IMR-90 (cell line): Measurements from ENCODE around the gene NARS2. TPM values are rescaled to one million over a fixed set of nuclear protein-coding genes. Genes with fewer than 3 reads are reported as not detected.

Source experiments
- ATAC-seq: fragments of 200-7000 bp; cut with Tn5 transposase; 2 replicates; pipeline ENCODE4 v1.9.1; 2020; ENCODE audit warnings: low read depth, mild to moderate bottlenecking, moderate library complexity
- BruUV-seq: library from RNA; stranded (reverse); fragments of 400-500 nt; replicated peaks from 2 replicates; lab custom pipeline; 2021; lab: Mats Ljungman, UMichigan
- CTCF ChIA-PET: fragments of 300-600 bp; formaldehyde crosslinking; extraction: SDS; loops from one replicate; lab custom pipeline; 2021; ENCODE audit warnings: antibody characterized with exemption; lab: Yijun Ruan, JAX
- POLR2A ChIA-PET: fragments of 300-600 bp; sonication (Branson Sonifier 250); formaldehyde crosslinking; loops from one replicate; lab custom pipeline; 2022; ENCODE audit warnings: antibody characterized with exemption; ENCODE audit not compliant: unreplicated experiment; lab: Charles Lee
- DNase-seq: peaks from one replicate; pipeline ENCODE4 v3.0.0; 2013
- H2AFZ ChIP-seq: replicated peaks from 2 replicates; pipeline ENCODE3; 2013; ENCODE audit warnings: low read length, mild to moderate bottlenecking; ENCODE audit not compliant: poor library complexity
- H2AK5ac ChIP-seq: 2 replicates; pipeline ENCODE4 v1.6.1; 2013; ENCODE audit warnings: low read depth, low read length, inconsistent platforms
- H2AK9ac ChIP-seq: replicated peaks from 2 replicates; pipeline ENCODE3; 2013; ENCODE audit warnings: mild to moderate bottlenecking, low read depth, low read length, moderate library complexity; ENCODE audit not compliant: poor library complexity
- H2BK120ac ChIP-seq: 2 replicates; pipeline ENCODE4 v1.6.1; 2013; ENCODE audit warnings: low read depth, low read length, inconsistent platforms
- H2BK15ac ChIP-seq: 3 replicates; pipeline ENCODE4 v1.6.1; 2013; ENCODE audit warnings: low read depth, low read length, inconsistent platforms
- H2BK20ac ChIP-seq: 2 replicates; pipeline ENCODE4 v1.6.1; 2013; ENCODE audit warnings: low read depth, mild to moderate bottlenecking, inconsistent platforms, low read length, moderate library complexity
- H2BK5ac ChIP-seq: 2 replicates; pipeline ENCODE4 v1.6.1; 2013; ENCODE audit warnings: mild to moderate bottlenecking, low read depth, low read length, inconsistent platforms; ENCODE audit not compliant: poor library complexity, severe bottlenecking
- H3K14ac ChIP-seq: replicated peaks from 2 replicates; pipeline ENCODE4 v1.6.1; 2013; ENCODE audit warnings: low read depth, low read length, inconsistent platforms
- H3K18ac ChIP-seq: 2 replicates; pipeline ENCODE4 v1.6.1; 2013; ENCODE audit warnings: low read depth, low read length, control low read depth
- H3K23ac ChIP-seq: 2 replicates; pipeline ENCODE4 v1.6.1; 2013; ENCODE audit warnings: low read depth, low read length, inconsistent platforms
- H3K27ac ChIP-seq: 2 replicates; pipeline ENCODE4 v1.5.1; 2013; ENCODE audit warnings: mild to moderate bottlenecking, control low read depth, low read length; ENCODE audit not compliant: insufficient read depth
- H3K27me3 ChIP-seq: 2 replicates; pipeline ENCODE4 v1.6.1; 2013; ENCODE audit warnings: low read length; ENCODE audit not compliant: control insufficient read depth, insufficient read depth
- H3K36me3 ChIP-seq: 2 replicates; pipeline ENCODE4 v1.6.1; 2013; ENCODE audit warnings: low read length, mixed read lengths; ENCODE audit not compliant: control insufficient read depth, insufficient read depth
- H3K4ac ChIP-seq: 2 replicates; pipeline ENCODE4 v1.6.1; 2013; ENCODE audit warnings: low read depth, low read length, inconsistent platforms
- H3K4me1 ChIP-seq: 2 replicates; pipeline ENCODE4 v1.6.1; 2013; ENCODE audit warnings: low read length, mixed read lengths; ENCODE audit not compliant: control insufficient read depth, insufficient read depth
- H3K4me2 ChIP-seq: 2 replicates; pipeline ENCODE4 v1.6.1; 2013; ENCODE audit warnings: low read depth, mild to moderate bottlenecking, control low read depth, low read length, moderate library complexity
- H3K4me3 ChIP-seq: 2 replicates; pipeline ENCODE4 v1.5.1; 2013; ENCODE audit warnings: low read depth, mild to moderate bottlenecking, control low read depth, low read length, moderate library complexity; ENCODE audit not compliant: insufficient read depth
- H3K56ac ChIP-seq: 2 replicates; pipeline ENCODE4 v1.6.1; 2013; ENCODE audit warnings: low read length, inconsistent platforms; ENCODE audit not compliant: insufficient read depth; ENCODE audit errors: extremely low read depth
- H3K79me1 ChIP-seq, 2 experiments: 2 replicates each; pipeline ENCODE4 v1.6.1; 2013; ENCODE audit warnings: low read length in 2 of 2, inconsistent platforms in 1 of 2, low read depth in 1 of 2
- H3K9ac ChIP-seq: 2 replicates; pipeline ENCODE4 v1.6.1; 2013; ENCODE audit warnings: low read depth, low read length, control low read depth
- H3K9me1 ChIP-seq: 2 replicates; pipeline ENCODE4 v1.6.1; 2013; ENCODE audit warnings: low read length, inconsistent platforms; ENCODE audit not compliant: insufficient read depth
- H3K9me3 ChIP-seq: 2 replicates; pipeline ENCODE4 v1.6.1; 2013; ENCODE audit warnings: low read length; ENCODE audit not compliant: control insufficient read depth, insufficient read depth
- H4K20me1 ChIP-seq: 2 replicates; pipeline ENCODE4 v1.6.1; 2013; ENCODE audit warnings: low read length, inconsistent platforms; ENCODE audit not compliant: insufficient read depth
- H4K5ac ChIP-seq: 2 replicates; pipeline ENCODE4 v1.6.1; 2013; ENCODE audit warnings: mild to moderate bottlenecking, low read depth, low read length, control low read depth
- H4K8ac ChIP-seq, 2 experiments: 2 replicates each; pipeline ENCODE4 v1.6.1; 2013; ENCODE audit warnings: low read depth in 2 of 2, low read length in 2 of 2, control low read depth in 1 of 2, inconsistent platforms in 1 of 2
- H4K91ac ChIP-seq: 2 replicates; pipeline ENCODE4 v1.6.1; 2013; ENCODE audit warnings: low read depth, low read length, inconsistent platforms; ENCODE audit not compliant: insufficient read depth
- FOS ChIP-seq: fragments of 150-350 bp; IDR thresholded peaks from 2 replicates; pipeline ENCODE4 v1.6.1; 2016; ENCODE audit warnings: low read depth, low read length
- MAFK ChIP-seq: IDR thresholded peaks from 2 replicates; pipeline ENCODE4 v1.6.1; 2012; ENCODE audit warnings: low read depth, low read length, improper control_type of control experiment
- NFE2L2 ChIP-seq: fragments of 150-350 bp; IDR thresholded peaks from 2 replicates; pipeline ENCODE4 v1.6.1; 2016; ENCODE audit warnings: low read depth, mild to moderate bottlenecking, low read length
- RAD21 ChIP-seq: IDR thresholded peaks from 2 replicates; pipeline ENCODE4 v1.6.1; 2012; ENCODE audit warnings: low read length, improper control_type of control experiment
- RFX5 ChIP-seq: IDR thresholded peaks from 2 replicates; pipeline ENCODE4 v1.8.0; 2012; ENCODE audit warnings: low read depth, mild to moderate bottlenecking, low read length, moderate library complexity
- WGBS, 2 experiments: methylation state at CpG; one replicate each; pipeline versions ENCODE4 v1.1.5 to v1.1.7; 2013; ENCODE audit warnings: missing lambda C conversion rate in 2 of 2; ENCODE audit not compliant: insufficient read length in 1 of 2; ENCODE audit errors: extremely low coverage in 2 of 2; 5-methylcytosine and 5-hydroxymethylcytosine counted together
- dilution Hi-C: fragments of 300-500 bp; cut with HindIII; formaldehyde crosslinking; loops from one replicate; pipeline ENCODE4 v1.14.3; 2018; ENCODE audit warnings: low sequenced_read_pairs; ENCODE audit not compliant: unreplicated experiment
- in situ Hi-C: fragments of 300-500 bp; cut with MboI; formaldehyde crosslinking; loops from 3 replicates; pipeline ENCODE4 v1.14.3; 2019; ENCODE audit warnings: low sequenced_read_pairs, inconsistent platforms, mixed read lengths
- intact Hi-C: fragments of 100-400 bp; cut with micrococcal nuclease; formaldehyde crosslinking; loops from 2 replicates; pipeline ENCODE4 v1.10.0; 2022
- polyA plus RNA-seq, 3 experiments: library from polyadenylated mRNA; depleted of rRNA; stranded (reverse); fragments of >200 nt; gene quantifications; 2 replicates each; pipeline ENCODE4 v1.2.3, GENCODE V29; 2012; ENCODE audit warnings: low replicate concordance in 1 of 3
- total RNA-seq: library from RNA; depleted of rRNA; stranded (reverse); fragments of >200 nt; gene quantifications from 2 replicates; pipeline ENCODE4 v1.2.3, GENCODE V29; 2012

The NARS2 gene
- total and polyA plus RNA-seq, 2 of the 4 experiments (the other 2 are of a cell fraction), result 8.0 to 15.8 TPM

DNA sequence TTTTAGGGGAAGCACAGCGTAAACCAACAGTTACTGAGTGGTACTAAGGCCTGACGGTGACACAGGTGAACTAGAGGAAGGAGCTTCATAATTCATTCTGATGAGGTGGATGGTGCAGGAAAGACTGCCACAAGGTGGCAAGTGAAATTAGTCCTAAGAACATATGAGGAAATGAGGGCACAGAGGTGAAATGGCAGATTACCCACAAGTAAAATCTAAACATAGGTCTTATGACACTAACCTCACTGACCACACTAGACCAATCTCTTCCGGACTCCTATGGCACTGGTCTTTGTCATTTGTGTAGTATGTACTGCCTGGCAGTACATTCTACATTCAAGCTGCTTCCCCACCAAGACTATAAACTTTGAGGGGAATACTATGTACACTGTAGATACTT is 177.3 kb downstream of the NARS2 start:
- Histone ChIP-seq H2BK120ac (no peak overlapping the region), H3K23ac (no peak overlapping the region; the same call in 1 of the 2 replicates), H3K4ac (no peak overlapping the region), H3K14ac (no peak overlapping the region), H2BK5ac (no peak overlapping the region), H2BK20ac (no peak overlapping the region), H4K91ac (no peak overlapping the region), H4K8ac (no peak overlapping the region), H2BK15ac (no peak overlapping the region), H2AK9ac (no peak overlapping the region), H3K18ac (no peak overlapping the region), H3K27ac (no peak overlapping the region), H3K4me1 (no peaks in the 10 kb centered on the region), H2AFZ (no peak overlapping the region), H4K20me1 (no peaks in the 10 kb centered on the region; the same call in 1 of the 2 replicates), H4K5ac (no peak overlapping the region), H3K27me3 (no peaks in the 10 kb centered on the region), H3K4me3 (no peak overlapping the region), H3K9ac (no peak overlapping the region), H3K9me1 (peaks cover 3% of the 10 kb centered on the region; the same call in 1 of the 2 replicates), H3K36me3 (no peaks in the 10 kb centered on the region), H3K9me3 (no peaks in the 10 kb centered on the region), H3K79me1 (peaks cover 36 to 38% of the 10 kb centered on the region in 2 experiments), H3K56ac (no peak overlapping the region), H2AK5ac (no peak overlapping the region), H3K4me2 (no peak overlapping the region)
- no TSS peak for BruUV-seq
- ATAC-seq (no peak), DNase-seq (no peak)
- WGBS, 2 experiments, result no CpG with 5 or more reads among the region's 3 CpGs
- no peak for TF ChIP-seq RFX5
- no peak for TF ChIP-seq NFE2L2
- TF ChIP-seq MAFK, result no peak
- TF ChIP-seq FOS, result no peak
- TF ChIP-seq RAD21, result no peak
- CTCF ChIA-PET, result interaction anchor here (1.0 kb wide), 1 partner anchor 167 kb away, joined by 3 read pairs; no protein-coding TSS in a partner anchor
- POLR2A ChIA-PET, result no interaction called here
- in situ Hi-C loops, result no loop called here
- intact Hi-C loops, result no loop called here
- dilution Hi-C loops, result no loop called here
